Aorta (tissue), 5 donors: ENCODE data around the gene CHCHD6. TPM values are rescaled to one million over a fixed set of nuclear protein-coding genes. Genes with fewer than 3 reads are reported as not detected.
"Not testable (repeated sequence)": the region's sequence is repeated elsewhere in the genome, so short reads cannot be mapped to it uniquely, and the experiment has no call there.

Experiments
- ATAC-seq: fragments of 200-7000 bp; cut with Tn5 transposase; one replicate; pipeline ENCODE4 v1.9.1; 2022; ENCODE audit warnings: moderate library complexity; ENCODE audit not compliant: low FRiP score
- DNase-seq, 2 donors: peaks; one replicate each; pipeline ENCODE4 v3.0.0-alpha.2; 2020
- H3K27ac ChIP-seq, 2 donors: one replicate each; pipeline ENCODE4 v1.5.1; 2013; ENCODE audit warnings: low read length in 2 of 2, mild to moderate bottlenecking in 2 of 2, moderate library complexity in 2 of 2, control low read depth in 1 of 2, inconsistent platforms in 1 of 2, low read depth in 1 of 2
- H3K27me3 ChIP-seq, 2 donors: one replicate each; pipeline ENCODE4 v1.6.1; 2013; ENCODE audit warnings: control low read depth in 1 of 2, low read length in 1 of 2, mild to moderate bottlenecking in 1 of 2, moderate library complexity in 1 of 2; ENCODE audit not compliant: insufficient read depth in 2 of 2, control insufficient read depth in 1 of 2
- H3K36me3 ChIP-seq, 2 donors: one replicate each; pipeline ENCODE4 v1.6.1; 2013; ENCODE audit warnings: control low read depth in 1 of 2, low read length in 1 of 2, mild to moderate bottlenecking in 1 of 2; ENCODE audit not compliant: insufficient read depth in 2 of 2, control insufficient read depth in 1 of 2
- H3K4me1 ChIP-seq, 2 donors: one replicate each; pipeline ENCODE4 v1.6.1; 2013; ENCODE audit warnings: low read length in 2 of 2, control low read depth in 1 of 2, mild to moderate bottlenecking in 1 of 2, moderate library complexity in 1 of 2; ENCODE audit not compliant: insufficient read depth in 2 of 2, control insufficient read depth in 1 of 2
- H3K4me3 ChIP-seq, 2 donors: one replicate each; pipeline ENCODE4 v1.5.1; 2013; ENCODE audit warnings: low read length in 2 of 2, control low read depth in 1 of 2, mild to moderate bottlenecking in 1 of 2
- H3K9me3 ChIP-seq: one replicate; pipeline ENCODE4 v1.6.1; 2013; ENCODE audit warnings: mild to moderate bottlenecking, low read length; ENCODE audit not compliant: control insufficient read depth
- WGBS, 2 donors: extraction: QIAGEN DNeasy Blood & Tissue Kit; methylation state at CpG; one replicate each; pipeline ENCODE4 v1.1.7; 2013; 5-methylcytosine and 5-hydroxymethylcytosine counted together
- intact Hi-C, 2 donors: fragments of 100-400 bp; cut with DNase I; formaldehyde crosslinking; loops; one replicate each; pipeline versions ENCODE4 v1.14.2 to v1.15.0; 2022
- polyA plus RNA-seq, 2 donors: library from polyadenylated mRNA; stranded (reverse); fragments of 200-250 nt; gene quantifications; one replicate each; pipeline ENCODE4 v1.2.3, GENCODE V29; 2013
- total RNA-seq, 2 donors: library from RNA; stranded (reverse); fragmentation: NEBNext Ultra II Directional; extraction: Animal tissue kit (Norgen Biotek cat#: 25700); gene quantifications; one replicate each; pipeline ENCODE4 v1.2.1, GENCODE V29; 2021
- donor health status: healthy with polysubstance abuse.
- donor health status: Bipolar disorder and iron deficiency.
- donor health status: DM: no; HTN: no; CAD: no.
- donor health status: DM: no; HTN: no; CAD: no.
- donor health status: DM: yes; HTN: yes; CAD: no.

CHCHD6 gene
- total and polyA plus RNA-seq, 4 donors, result 10.8 to 24.6 (median 11.9) TPM

DNA sequence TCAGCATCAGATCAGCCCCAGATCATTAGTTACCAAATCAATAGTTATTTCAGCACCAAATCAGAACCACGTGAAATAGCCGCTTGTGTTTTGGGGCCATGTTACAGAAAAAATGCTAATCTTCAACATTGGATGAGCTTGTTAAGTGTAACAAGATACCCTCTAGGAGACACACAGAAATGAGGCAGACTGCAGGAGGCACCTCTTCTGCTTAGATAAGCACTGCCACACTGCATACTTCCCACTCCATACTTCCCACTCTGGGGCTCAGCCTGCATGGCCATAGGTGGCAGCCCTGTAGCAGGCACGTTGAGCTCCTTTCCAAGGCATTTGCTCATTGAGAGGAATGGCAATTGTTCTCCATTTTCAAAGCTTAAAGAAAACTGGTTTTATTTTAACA, 73.3 kb downstream of the CHCHD6 start:
- intact Hi-C loops, result no loop called here
- ATAC-seq, result no peak
- no peak for DNase-seq
- H3K36me3 ChIP-seq, result peaks cover 0 to 1% of the 10 kb centered on the region in 2 donors
- H3K9me3 ChIP-seq, result no peaks in the 10 kb centered on the region
- no peaks in the 10 kb centered on the region for H3K27me3 ChIP-seq
- 84 to 91% methylated on average over 3 of the region's 3 CpGs for WGBS, 2 donors
- no peak overlapping the region for H3K27ac ChIP-seq
- H3K4me3 ChIP-seq, result no peak overlapping the region
- peaks cover 0 to 2% of the 10 kb centered on the region in 2 donors for H3K4me1 ChIP-seq

- no peaks in the 10 kb centered on the region for H3K27me3 ChIP-seq
- H3K9me3 ChIP-seq, result no peaks in the 10 kb centered on the region
- 89 to 92% methylated on average over 1 of the region's 1 CpG for WGBS, 2 donors
- H3K4me1 ChIP-seq, result peaks cover 0 to 2% of the 10 kb centered on the region in 2 donors
- no peak for ATAC-seq
- H3K36me3 ChIP-seq, result peaks cover 0 to 1% of the 10 kb centered on the region in 2 donors
- H3K4me3 ChIP-seq, result no peak overlapping the region
- no peak overlapping the region for H3K27ac ChIP-seq
- no peak for DNase-seq
- intact Hi-C loops, result no loop called here
These were observed 76.6 kb downstream of the CHCHD6 start for GRCh38 chr3:126780666-126781065.

GRCh38 chr3:126781406-126781805, 77.4 kb downstream of the CHCHD6 start:
- H3K4me1 ChIP-seq, result peaks cover 0 to 2% of the 10 kb centered on the region in 2 donors
- WGBS, 2 donors, result 94 to 95% methylated on average over 3 of the region's 3 CpGs
- H3K36me3 ChIP-seq, result peaks cover 0 to 1% of the 10 kb centered on the region in 2 donors
- no peaks in the 10 kb centered on the region for H3K27me3 ChIP-seq
- no peaks in the 10 kb centered on the region for H3K9me3 ChIP-seq
- no peak overlapping the region for H3K4me3 ChIP-seq
- no peak for ATAC-seq
- intact Hi-C loops, result no loop called here
- H3K27ac ChIP-seq, result no peak overlapping the region
- no peak for DNase-seq

GRCh38 chr3:126781889-126782491, 78.0 kb downstream of the CHCHD6 start:
- ATAC-seq, result peak; percentile 75
- Histone ChIP-seq H3K27me3 (no peaks in the 10 kb centered on the region), H3K4me1 (peaks cover 0 to 2% of the 10 kb centered on the region in 2 donors), H3K36me3 (peaks cover 0 to 1% of the 10 kb centered on the region in 2 donors), H3K4me3 (no peak overlapping the region), H3K27ac (no peak overlapping the region), H3K9me3 (no peaks in the 10 kb centered on the region)
- intact Hi-C loops, result no loop called here
- 73 to 77% methylated on average over 12 of the region's 12 CpGs for WGBS, 2 donors
- DNase-seq, result no peak

- Histone ChIP-seq H3K27ac (no peak overlapping the region), H3K27me3 (no peaks in the 10 kb centered on the region), H3K4me1 (peaks cover 0 to 2% of the 10 kb centered on the region in 2 donors), H3K9me3 (no peaks in the 10 kb centered on the region), H3K4me3 (no peak overlapping the region), H3K36me3 (peaks cover 0 to 1% of the 10 kb centered on the region in 2 donors)
- intact Hi-C loops, result no loop called here
- WGBS, 2 donors, result 29 to 50% methylated on average over 3 of the region's 3 CpGs
- no peak for DNase-seq
- ATAC-seq, result no peak
These were observed 78.5 kb downstream of the CHCHD6 start for GRCh38 chr3:126782536-126782935.

- H3K36me3 ChIP-seq, result peaks cover 0 to 1% of the 10 kb centered on the region in 2 donors
- no peak for DNase-seq
- no peaks in the 10 kb centered on the region for H3K4me1 ChIP-seq
- no peaks in the 10 kb centered on the region for H3K27me3 ChIP-seq
- ATAC-seq, result no peak
- H3K27ac ChIP-seq, result no peak overlapping the region
- no peaks in the 10 kb centered on the region for H3K9me3 ChIP-seq
- 72 to 80% methylated on average over 2 of the region's 2 CpGs for WGBS, 2 donors
- no peak overlapping the region for H3K4me3 ChIP-seq
- intact Hi-C loops, result no loop called here
These were observed 80.2 kb downstream of the CHCHD6 start for GRCh38 chr3:126784254-126784653.

DNA sequence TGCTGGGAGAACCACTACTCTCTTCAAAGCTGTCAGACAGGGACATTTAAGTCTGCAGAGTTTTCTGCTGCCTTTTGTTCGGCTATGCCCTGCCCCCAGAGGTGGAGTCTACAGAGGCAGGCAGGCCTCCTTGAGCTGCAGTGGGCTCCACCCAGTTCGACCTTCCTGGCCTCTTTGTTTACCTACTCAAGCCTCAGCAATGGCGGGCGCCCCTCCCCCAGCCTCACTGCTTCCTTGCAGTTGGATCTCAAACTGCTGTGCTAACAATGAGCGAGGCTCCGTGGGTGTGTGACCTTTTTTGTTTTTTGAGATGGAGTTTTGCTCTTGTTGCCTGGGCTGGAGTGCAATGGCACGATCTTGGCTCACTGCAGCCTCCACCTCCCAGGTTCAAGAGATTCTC, 87.3 kb downstream of the CHCHD6 start:
- intact Hi-C loops, H3K27ac ChIP-seq, DNase-seq, H3K27me3 ChIP-seq, ATAC-seq, H3K9me3 ChIP-seq, H3K4me1 ChIP-seq, H3K36me3 ChIP-seq, H3K4me3 ChIP-seq: not testable (repeated sequence)
- 77 to 81% methylated on average over 7 of the region's 7 CpGs for WGBS, 2 donors

GRCh38 chr3:126792998-126793397, 89.0 kb downstream of the CHCHD6 start:
- Histone ChIP-seq H3K27ac (no peak overlapping the region), H3K27me3 (no peaks in the 10 kb centered on the region), H3K4me3 (no peak overlapping the region), H3K9me3 (no peaks in the 10 kb centered on the region), H3K36me3 (no peaks in the 10 kb centered on the region), H3K4me1 (no peaks in the 10 kb centered on the region)
- DNase-seq, result no peak
- intact Hi-C loops, result no loop called here
- no peak for ATAC-seq
- WGBS, 2 donors, result 94 to 97% methylated on average over 1 of the region's 1 CpG

DNA sequence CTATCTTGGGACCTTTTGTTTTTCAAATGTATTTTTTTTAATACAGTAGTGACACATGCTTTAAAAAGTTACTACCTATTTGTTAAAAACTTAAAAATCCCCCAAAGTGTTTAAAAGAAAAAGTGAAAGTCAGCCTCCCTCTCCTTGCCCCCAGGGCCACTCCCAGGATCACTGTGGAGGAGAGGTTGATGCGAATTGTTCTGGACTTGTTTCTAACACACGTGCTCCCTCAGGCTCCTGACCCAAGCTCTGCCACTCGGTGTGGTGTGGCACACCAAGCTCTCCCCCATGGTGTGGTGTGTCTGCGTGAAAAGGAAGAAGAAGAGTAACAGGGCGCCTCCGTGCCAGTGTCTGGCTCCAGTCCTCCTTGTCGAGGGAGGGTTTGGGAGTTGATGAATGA, 93.5 kb downstream of the CHCHD6 start:
- Histone ChIP-seq H3K27me3 (no peaks in the 10 kb centered on the region), H3K27ac (no peak overlapping the region), H3K9me3 (no peaks in the 10 kb centered on the region), H3K36me3 (no peaks in the 10 kb centered on the region), H3K4me1 (no peaks in the 10 kb centered on the region), H3K4me3 (no peak overlapping the region)
- ATAC-seq (no peak), DNase-seq (no peak)
- 79 to 86% methylated on average over 7 of the region's 7 CpGs for WGBS, 2 donors
- intact Hi-C loops, result no loop called here
